Measurements from ENCODE around the gene CPN1. TPM values are rescaled to one million over a fixed set of nuclear protein-coding genes. Genes with fewer than 3 reads are reported as not detected.

The CPN1 gene
- total RNA-seq, 1 experiment from 2014 or later: 0.12 TPM

DNA sequence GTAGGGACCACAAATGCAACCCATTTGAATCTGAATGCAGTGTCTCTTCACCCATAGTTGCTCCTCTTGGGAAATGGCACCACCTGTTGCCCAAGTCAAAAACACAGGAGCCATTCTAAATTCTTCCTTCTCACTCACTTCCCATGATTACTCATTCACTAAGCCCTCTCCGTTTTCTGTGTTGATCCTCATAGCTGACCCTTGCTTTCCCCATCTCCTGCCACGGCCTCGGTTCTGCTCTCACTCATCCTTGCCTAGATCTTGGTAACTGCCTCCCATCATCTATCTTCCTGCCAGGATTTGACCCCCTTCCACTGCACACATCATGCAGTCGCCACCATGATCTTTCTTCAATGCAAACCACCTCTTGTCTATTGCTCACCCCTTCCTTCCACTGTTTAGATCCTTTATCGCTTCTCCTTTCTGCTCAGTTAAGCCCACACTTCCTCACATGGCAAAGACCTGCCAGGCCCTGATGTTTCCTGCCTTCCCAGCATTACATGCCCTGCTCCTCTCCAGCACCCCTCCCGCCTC is 19.0 kb upstream of the CPN1 start:
- Histone ChIP-seq H3K9me3 (ENCODE audit: control insufficient read depth in 1 of 2, insufficient read depth in 1 of 2, low read depth in 1 of 2, low read length in 2 of 2) (0 out of 4 replicates have a peak, but pooled peaks cover 0 to 3% of the 10 kb centered on the region in 2 experiments), H3K36me3 (ENCODE audit: control insufficient read depth in 1 of 2, insufficient read depth in 2 of 2, low read length in 2 of 2) (no peaks in the 10 kb centered on the region), H2AFZ (ENCODE audit: low read depth, low read length, poor library complexity, severe bottlenecking) (peak overlapping the region; percentile 75), H3K27ac (ENCODE audit: low read depth, low read length) (no peak overlapping the region), H3K4me2 (ENCODE audit: low read length) (no peak overlapping the region), H3K4me1 (ENCODE audit: control insufficient read depth in 1 of 2, insufficient read depth in 2 of 2, low read length in 2 of 2) (no peaks in the 10 kb centered on the region), H3K4me3 (replicated peaks in 1 of 2; ENCODE audit: low read depth in 1 of 2, low read length in 2 of 2) (no peak overlapping the region), H3K9ac (ENCODE audit: low read length) (no peak overlapping the region), H3K79me2 (ENCODE audit: insufficient read depth, low read length) (no peaks in the 10 kb centered on the region), H4K20me1 (ENCODE audit: insufficient read depth) (no peaks in the 10 kb centered on the region), H3K9me2 (ENCODE audit: insufficient read depth) (no peaks in the 10 kb centered on the region), H3K27me3 (ENCODE audit: insufficient read depth, low read length) (no peaks in the 10 kb centered on the region)
- no TSS peak for BruUV-seq (replicated peaks)
- intact Hi-C loops (cut with micrococcal nuclease): loop anchor here (5.0 kb wide), 1 partner anchor 253 kb away; no protein-coding TSS in a partner anchor
- peak; percentile 29 for DNase-seq (ENCODE audit: low read depth, low spot score)
- ATAC-seq: peak; percentile 80
- ChIA-PET CTCF (interaction anchor here (2.4 kb wide), 1 partner anchor 255 kb away, joined by 9 read pairs; no protein-coding TSS in a partner anchor), POLR2A (no interaction called here), RAD21 (ENCODE audit: low non-redundant PET in 1 of 2, low total read pairs in 2 of 2, uncharacterized antibody in 2 of 2, unreplicated experiment in 2 of 2) (interaction anchor here in 1 of 2 experiments (1.5 kb wide), 1 partner anchor 241 kb away, joined by 6 read pairs; no protein-coding TSS in a partner anchor)
- TF ChIP-seq RAD21 (IDR thresholded peaks at IDR 0.05; ENCODE audit: low read depth): peak; percentile 89
- TF ChIP-seq POLR2AphosphoS5 (IDR thresholded peaks at IDR 0.05; ENCODE audit: low read depth, low read length): no peak
- TF ChIP-seq, protein P1, sequence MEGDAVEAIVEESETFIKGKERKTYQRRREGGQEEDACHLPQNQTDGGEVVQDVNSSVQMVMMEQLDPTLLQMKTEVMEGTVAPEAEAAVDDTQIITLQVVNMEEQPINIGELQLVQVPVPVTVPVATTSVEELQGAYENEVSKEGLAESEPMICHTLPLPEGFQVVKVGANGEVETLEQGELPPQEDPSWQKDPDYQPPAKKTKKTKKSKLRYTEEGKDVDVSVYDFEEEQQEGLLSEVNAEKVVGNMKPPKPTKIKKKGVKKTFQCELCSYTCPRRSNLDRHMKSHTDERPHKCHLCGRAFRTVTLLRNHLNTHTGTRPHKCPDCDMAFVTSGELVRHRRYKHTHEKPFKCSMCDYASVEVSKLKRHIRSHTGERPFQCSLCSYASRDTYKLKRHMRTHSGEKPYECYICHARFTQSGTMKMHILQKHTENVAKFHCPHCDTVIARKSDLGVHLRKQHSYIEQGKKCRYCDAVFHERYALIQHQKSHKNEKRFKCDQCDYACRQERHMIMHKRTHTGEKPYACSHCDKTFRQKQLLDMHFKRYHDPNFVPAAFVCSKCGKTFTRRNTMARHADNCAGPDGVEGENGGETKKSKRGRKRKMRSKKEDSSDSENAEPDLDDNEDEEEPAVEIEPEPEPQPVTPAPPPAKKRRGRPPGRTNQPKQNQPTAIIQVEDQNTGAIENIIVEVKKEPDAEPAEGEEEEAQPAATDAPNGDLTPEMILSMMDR (IDR thresholded peaks at IDR 0.05 in 2 of 3, conservative IDR thresholded peaks at IDR 0.05 in 1 of 3; ENCODE audit: borderline replicate concordance in 1 of 3, insufficient read depth in 1 of 3, low read depth in 2 of 3, low read length in 2 of 3): peak; percentile 45 to 62 (median 54)
- TF ChIP-seq SP1 (IDR thresholded peaks at IDR 0.05; ENCODE audit: low read depth): no peak

DNA sequence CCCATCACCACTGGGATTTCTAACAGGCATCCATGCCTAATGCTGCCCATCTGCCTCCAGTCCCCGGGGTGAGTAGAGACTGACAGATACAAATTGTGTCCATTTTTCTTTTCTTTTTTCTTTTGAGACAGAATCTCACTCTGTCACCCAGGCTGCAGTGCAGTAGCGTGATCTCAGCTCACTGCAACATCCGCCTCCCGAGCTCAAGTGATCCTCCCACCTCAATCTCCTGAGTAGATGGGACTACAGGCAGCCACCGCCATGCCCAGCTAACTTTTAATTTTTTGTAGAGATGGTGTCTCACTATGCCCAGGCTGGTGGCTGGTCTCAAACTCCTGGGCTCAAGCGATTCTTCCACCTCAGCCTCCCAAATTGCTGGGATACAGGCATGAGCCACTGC is 7.6 kb upstream of the CPN1 start:
- ATAC-seq (no peak), DNase-seq (ENCODE audit: low read depth, low spot score) (no peak)
- ChIA-PET RAD21 (ENCODE audit: low non-redundant PET in 1 of 2, low total read pairs in 2 of 2, uncharacterized antibody in 2 of 2, unreplicated experiment in 2 of 2) (no interaction called here), POLR2A (no interaction called here), CTCF (no interaction called here)
- no peaks in the 10 kb centered on the region for H3K36me3 ChIP-seq (ENCODE audit: control insufficient read depth in 1 of 2, insufficient read depth in 2 of 2, low read length in 2 of 2)
- H4K20me1 ChIP-seq (ENCODE audit: insufficient read depth): no peaks in the 10 kb centered on the region
- no peaks in the 10 kb centered on the region for H3K9me2 ChIP-seq (ENCODE audit: insufficient read depth)
- no peak overlapping the region for H3K27ac ChIP-seq (ENCODE audit: low read depth, low read length)
- no peak overlapping the region for H3K9ac ChIP-seq (ENCODE audit: low read length)
- H2AFZ ChIP-seq (ENCODE audit: low read depth, low read length, poor library complexity, severe bottlenecking): no peak overlapping the region
- H3K9me3 ChIP-seq (ENCODE audit: control insufficient read depth in 1 of 2, insufficient read depth in 1 of 2, low read depth in 1 of 2, low read length in 2 of 2): no peaks in the 10 kb centered on the region
- no peaks in the 10 kb centered on the region for H3K27me3 ChIP-seq (ENCODE audit: insufficient read depth, low read length)
- no peaks in the 10 kb centered on the region for H3K79me2 ChIP-seq (ENCODE audit: insufficient read depth, low read length)
- no peak overlapping the region for H3K4me3 ChIP-seq (replicated peaks in 1 of 2; ENCODE audit: low read depth in 1 of 2, low read length in 2 of 2)
- intact Hi-C loops (cut with micrococcal nuclease): no loop called here
- BruUV-seq (replicated peaks): no TSS peak
- H3K4me2 ChIP-seq (ENCODE audit: low read length): no peak overlapping the region
- H3K4me1 ChIP-seq (ENCODE audit: control insufficient read depth in 1 of 2, insufficient read depth in 2 of 2, low read length in 2 of 2): no peaks in the 10 kb centered on the region
- TF ChIP-seq JUND (IDR thresholded peaks at IDR 0.05): no peak
- no peak for TF ChIP-seq SIN3A (IDR thresholded peaks at IDR 0.05; ENCODE audit: low read depth)
- no peak for TF ChIP-seq RAD21 (IDR thresholded peaks at IDR 0.05; ENCODE audit: low read depth)
- no peak for TF ChIP-seq ELF1 (IDR thresholded peaks at IDR 0.05; ENCODE audit: borderline replicate concordance, low read depth)
- TF ChIP-seq, protein P1 (IDR thresholded peaks at IDR 0.05 in 2 of 3, conservative IDR thresholded peaks at IDR 0.05 in 1 of 3; ENCODE audit: borderline replicate concordance in 1 of 3, insufficient read depth in 1 of 3, low read depth in 2 of 3, low read length in 2 of 3): no peak
- TF ChIP-seq, protein P2, sequence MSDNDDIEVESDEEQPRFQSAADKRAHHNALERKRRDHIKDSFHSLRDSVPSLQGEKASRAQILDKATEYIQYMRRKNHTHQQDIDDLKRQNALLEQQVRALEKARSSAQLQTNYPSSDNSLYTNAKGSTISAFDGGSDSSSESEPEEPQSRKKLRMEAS (IDR thresholded peaks at IDR 0.05): no peak
- TF ChIP-seq EZH2phosphoT487 (IDR thresholded peaks at IDR 0.05; ENCODE audit: borderline replicate concordance): no peak
- TF ChIP-seq, protein P3, sequence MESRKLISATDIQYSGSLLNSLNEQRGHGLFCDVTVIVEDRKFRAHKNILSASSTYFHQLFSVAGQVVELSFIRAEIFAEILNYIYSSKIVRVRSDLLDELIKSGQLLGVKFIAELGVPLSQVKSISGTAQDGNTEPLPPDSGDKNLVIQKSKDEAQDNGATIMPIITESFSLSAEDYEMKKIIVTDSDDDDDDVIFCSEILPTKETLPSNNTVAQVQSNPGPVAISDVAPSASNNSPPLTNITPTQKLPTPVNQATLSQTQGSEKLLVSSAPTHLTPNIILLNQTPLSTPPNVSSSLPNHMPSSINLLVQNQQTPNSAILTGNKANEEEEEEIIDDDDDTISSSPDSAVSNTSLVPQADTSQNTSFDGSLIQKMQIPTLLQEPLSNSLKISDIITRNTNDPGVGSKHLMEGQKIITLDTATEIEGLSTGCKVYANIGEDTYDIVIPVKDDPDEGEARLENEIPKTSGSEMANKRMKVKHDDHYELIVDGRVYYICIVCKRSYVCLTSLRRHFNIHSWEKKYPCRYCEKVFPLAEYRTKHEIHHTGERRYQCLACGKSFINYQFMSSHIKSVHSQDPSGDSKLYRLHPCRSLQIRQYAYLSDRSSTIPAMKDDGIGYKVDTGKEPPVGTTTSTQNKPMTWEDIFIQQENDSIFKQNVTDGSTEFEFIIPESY (IDR thresholded peaks at IDR 0.05; ENCODE audit: extremely low read depth, insufficient replicate concordance, low read length): no peak
- TF ChIP-seq TCF7L2 (IDR thresholded peaks at IDR 0.05; ENCODE audit: borderline replicate concordance, extremely low read depth, insufficient read depth, insufficient read length): no peak
- no peak for TF ChIP-seq POLR2A (IDR thresholded peaks at IDR 0.05; ENCODE audit: borderline replicate concordance, extremely low read depth, insufficient read depth, insufficient read length)
